ENCODE data around the gene GPR135.

DNA sequence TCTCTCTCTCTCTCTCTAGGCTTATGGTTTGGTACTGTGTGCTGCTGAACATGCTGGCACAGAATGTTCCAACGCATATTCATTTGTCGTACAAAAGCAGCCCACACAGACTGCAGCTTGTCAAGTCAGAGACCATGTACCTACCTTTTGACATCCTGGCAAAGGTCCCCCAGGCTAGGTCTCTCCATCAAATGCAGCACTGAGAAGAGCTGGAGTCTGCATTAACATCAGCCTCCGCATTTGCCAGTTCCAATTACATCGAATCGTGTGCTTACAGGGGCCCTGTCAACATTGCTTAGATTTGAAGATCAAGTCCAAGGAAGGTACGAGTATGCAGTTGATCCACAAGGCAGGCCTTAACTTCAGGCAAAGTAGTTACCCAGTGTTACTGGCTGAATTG lies 47.9 kb downstream of the GPR135 start:
- TF ChIP-seq EZH2 (IDR thresholded peaks at IDR 0.05; ENCODE audit: low read length) = no peak
- TF ChIP-seq, protein P1, sequence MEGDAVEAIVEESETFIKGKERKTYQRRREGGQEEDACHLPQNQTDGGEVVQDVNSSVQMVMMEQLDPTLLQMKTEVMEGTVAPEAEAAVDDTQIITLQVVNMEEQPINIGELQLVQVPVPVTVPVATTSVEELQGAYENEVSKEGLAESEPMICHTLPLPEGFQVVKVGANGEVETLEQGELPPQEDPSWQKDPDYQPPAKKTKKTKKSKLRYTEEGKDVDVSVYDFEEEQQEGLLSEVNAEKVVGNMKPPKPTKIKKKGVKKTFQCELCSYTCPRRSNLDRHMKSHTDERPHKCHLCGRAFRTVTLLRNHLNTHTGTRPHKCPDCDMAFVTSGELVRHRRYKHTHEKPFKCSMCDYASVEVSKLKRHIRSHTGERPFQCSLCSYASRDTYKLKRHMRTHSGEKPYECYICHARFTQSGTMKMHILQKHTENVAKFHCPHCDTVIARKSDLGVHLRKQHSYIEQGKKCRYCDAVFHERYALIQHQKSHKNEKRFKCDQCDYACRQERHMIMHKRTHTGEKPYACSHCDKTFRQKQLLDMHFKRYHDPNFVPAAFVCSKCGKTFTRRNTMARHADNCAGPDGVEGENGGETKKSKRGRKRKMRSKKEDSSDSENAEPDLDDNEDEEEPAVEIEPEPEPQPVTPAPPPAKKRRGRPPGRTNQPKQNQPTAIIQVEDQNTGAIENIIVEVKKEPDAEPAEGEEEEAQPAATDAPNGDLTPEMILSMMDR (optimal IDR thresholded peaks at IDR 0.05 in 1 of 3, IDR thresholded peaks at IDR 0.05 in 1 of 3, conservative IDR thresholded peaks at IDR 0.05 in 1 of 3; ENCODE audit: extremely low read depth in 1 of 3, insufficient read depth in 2 of 3, low read length in 3 of 3) = no peak
